NCI-H2227 (cell line): ENCODE measurements around the gene CXCL8.
"Not testable (repeated sequence)": the region's sequence is repeated elsewhere in the genome, so short reads cannot be mapped to it uniquely, and the experiment has no call there.

Experiments used
- DNase-seq: peaks from one replicate; lab custom pipeline; 2025; ENCODE audit not compliant: unreplicated experiment; lab: John Stamatoyannopoulos, UW

CXCL8 gene

DNA sequence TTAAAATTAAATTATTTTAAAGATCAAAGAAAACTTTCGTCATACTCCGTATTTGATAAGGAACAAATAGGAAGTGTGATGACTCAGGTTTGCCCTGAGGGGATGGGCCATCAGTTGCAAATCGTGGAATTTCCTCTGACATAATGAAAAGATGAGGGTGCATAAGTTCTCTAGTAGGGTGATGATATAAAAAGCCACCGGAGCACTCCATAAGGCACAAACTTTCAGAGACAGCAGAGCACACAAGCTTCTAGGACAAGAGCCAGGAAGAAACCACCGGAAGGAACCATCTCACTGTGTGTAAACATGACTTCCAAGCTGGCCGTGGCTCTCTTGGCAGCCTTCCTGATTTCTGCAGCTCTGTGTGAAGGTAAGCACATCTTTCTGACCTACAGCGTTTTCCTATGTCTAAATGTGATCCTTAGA, at the start of gene CXCL8:
CXCL8 (plus strand) TSS at position 217 of the 426 bp plus-strand sequence; CDS start at position 307, 90 bp downstream.
- no peak for DNase-seq

DNA sequence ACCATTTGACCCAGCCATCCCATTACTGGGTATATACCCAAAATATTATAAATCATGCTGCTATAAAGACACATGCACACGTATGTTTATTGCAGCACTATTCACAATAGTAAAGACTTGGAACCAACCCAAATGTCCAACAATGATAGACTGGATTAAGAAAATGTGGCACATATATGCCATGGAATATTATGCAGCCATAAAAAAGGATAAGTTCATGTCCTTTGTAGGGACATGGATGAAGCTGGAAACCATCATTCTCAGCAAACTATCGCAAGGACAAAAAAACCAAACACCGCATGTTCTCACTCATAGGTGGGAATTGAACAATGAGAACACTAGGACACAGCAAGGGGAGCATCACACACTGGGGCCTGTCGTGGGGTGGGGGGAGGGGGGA, 49.2 kb upstream of the CXCL8 start:
- DNase-seq, result not testable (repeated sequence)

GRCh38 chr4:73691759-73692158, 48.6 kb upstream of the CXCL8 start:
- no peak for DNase-seq

DNA sequence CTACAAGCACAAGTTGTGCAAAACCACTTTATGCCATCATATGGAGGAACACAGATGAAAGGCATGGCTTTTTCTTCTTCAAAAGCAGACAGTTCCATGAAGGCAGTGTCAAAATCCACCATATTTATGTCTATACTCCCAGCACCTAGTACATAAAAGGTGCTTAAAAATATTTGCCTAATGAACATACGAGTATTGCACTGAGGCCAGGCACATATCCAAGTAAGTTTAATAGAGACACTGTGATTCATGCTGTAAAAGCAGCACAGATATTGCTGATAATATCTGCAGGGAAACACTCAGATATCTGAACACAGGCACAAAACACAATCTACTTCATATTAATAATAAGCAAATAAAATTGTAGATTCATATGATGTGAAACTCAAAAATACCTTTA, 48.1 kb upstream of the CXCL8 start:
- DNase-seq, result no peak

DNA sequence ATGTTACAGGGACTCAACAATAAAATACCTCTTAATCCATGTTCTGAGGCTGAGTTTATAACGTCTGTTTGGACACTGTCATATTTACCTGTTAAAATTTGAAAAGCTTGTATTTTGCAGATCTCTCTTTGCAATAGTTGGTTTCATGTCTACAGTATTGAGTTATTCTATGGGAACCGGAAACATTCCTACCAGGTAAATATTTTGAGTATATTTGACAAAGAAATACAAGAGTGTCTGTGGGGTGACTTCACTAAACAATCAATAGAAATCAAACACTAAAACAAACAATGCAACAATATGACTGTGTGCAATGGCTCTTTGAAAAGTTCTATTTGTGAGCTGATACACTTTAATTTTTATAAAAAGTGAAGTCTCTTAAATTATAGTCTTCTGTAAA, 47.7 kb upstream of the CXCL8 start:
- no peak for DNase-seq

GRCh38 chr4:73693811-73694210, 46.6 kb upstream of the CXCL8 start:
- no peak for DNase-seq

- no peak for DNase-seq
Observed at GRCh38 chr4:73698217-73698616, 42.2 kb upstream of the CXCL8 start.

GRCh38 chr4:73701116-73701515, 39.3 kb upstream of the CXCL8 start:
- no peak for DNase-seq

DNA sequence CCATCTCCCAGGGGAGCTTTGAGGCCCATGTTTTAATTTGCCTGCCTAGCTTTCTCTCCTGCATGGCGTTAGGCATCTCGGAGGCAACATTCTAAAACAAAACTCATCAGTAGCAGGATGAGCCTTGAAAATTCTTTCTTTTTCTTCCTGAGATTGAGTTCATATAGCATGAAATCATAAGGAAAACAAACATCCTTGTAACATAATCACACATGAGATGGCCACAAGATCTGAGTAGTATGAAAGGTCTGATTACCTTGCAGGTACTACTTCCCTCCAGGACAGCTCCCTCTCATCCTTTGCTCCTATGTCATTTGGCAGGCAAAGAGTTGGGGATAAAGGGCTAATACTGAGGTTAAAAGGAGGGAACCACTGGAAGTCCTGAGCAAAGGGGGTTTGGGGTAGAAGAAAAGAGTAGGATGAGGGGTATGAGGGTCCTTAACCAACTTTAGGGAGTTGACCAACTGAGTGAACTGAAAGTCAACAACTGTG, 37.5 kb upstream of the CXCL8 start:
- DNase-seq, result no peak

GRCh38 chr4:73703320-73703719, 37.0 kb upstream of the CXCL8 start:
- no peak for DNase-seq

DNA sequence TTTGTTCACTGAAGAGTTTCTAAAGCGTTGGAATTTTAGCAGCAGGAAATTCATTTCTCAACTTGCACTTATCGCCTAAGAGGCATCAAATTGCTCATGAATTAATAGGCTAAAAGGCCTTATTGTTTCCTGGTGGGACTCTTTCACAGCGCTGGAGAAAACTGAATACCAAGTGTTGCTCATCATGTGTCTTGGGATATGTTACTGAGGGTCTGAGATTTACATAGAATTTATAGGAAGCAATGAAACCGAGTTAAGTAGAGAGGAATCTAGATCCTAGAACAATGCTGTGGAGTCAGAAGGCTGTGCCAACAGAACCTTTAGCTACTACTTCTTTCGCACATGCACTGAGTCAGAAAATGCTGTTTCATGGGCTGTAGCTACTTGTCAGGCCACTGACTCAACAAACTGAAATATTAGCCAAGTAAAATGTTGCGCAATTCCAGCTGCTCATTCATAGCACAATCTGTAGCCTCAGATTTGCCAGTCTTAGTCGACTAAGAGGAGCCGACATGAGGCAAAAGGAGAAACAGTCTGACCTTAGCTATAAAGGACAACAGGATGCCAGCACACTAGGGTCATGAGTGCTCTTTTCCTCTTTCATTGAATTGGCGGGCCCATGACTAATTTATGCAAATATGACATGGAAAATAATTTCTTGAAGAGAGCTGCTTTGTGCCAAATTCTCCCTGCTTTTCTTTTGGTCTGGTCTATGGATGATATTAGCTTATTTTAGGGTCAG, 35.9 kb upstream of the CXCL8 start:
- no peak for DNase-seq

DNA sequence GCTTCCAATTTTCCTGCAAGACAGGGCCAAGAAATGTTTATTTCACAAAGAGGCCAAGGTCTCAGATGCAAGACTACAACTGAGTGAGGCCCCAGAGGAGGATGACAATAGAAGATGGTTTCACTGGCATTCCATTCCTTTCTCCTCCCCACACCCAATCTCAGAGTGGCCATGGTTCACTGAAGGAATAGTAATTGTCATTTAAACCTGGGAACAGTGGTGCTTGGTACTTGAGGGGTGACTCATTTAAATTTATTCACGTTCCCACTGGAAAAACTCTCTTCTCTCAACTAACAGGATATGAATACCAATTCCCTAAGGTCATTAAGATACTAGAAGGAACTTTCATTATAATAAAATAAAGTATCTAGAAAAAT, 35.3 kb upstream of the CXCL8 start:
- no peak for DNase-seq

- DNase-seq, result no peak
Observed at GRCh38 chr4:73705721-73706120, 34.6 kb upstream of the CXCL8 start.

GRCh38 chr4:73706811-73707210, 33.6 kb upstream of the CXCL8 start:
- no peak for DNase-seq

DNA sequence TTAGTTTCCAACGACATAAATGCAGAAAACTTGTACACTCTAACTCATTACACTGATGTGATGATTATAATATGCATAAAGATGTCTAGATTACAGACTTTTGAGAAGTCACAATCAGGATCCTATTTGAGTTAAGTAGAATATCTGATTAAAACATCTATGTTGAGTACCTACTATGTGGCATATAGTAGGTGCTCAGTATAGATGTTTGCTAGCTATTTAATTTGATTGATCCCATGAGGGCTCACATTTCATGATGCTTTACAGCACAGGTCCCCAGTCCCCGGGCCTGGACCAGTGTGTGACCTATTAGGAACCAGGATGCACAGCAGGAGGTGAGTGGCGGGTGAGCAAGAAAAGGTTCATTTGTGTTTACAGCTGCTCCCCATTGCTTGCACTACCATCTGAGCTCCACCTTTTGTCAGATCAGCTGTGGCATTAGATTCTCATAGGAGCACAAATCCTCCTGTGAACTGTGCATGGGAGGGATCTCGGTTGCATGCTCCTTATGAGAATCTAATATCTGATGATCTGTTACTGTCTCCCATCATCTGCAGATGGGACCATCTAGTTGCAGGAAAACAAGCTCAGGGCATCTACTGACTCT, 33.0 kb upstream of the CXCL8 start:
- DNase-seq, result no peak

DNA sequence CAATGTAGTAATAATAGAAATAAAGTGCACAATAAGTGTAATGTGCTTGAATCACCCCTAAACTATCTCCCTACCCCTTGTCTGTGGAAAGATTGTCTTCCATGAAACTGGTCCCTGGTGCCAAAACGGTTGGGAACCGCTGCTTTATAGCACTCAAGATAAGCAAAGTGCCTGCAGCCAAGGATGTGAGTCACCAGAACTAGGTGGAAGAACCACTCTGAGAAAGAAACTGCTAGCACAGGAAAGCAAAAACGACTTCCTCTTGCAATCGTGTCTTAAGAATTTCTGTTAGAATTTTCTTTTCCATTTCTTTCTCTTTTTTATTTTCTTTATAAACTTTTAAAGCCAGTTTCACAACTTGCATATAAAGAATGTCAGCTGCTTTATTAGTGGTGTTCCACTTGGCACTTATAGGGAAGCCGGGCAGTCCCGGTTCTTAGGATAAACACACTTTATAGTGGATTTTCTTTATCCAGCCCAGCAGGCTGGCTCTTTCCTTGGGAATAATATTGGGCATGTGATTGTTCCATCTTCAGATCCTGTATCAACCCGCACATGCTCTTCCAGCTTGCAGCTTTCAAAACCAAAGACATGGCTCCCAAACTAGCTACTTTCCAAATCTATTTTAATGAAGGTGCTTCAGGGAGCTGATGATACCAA, 32.3 kb upstream of the CXCL8 start:
- no peak for DNase-seq

DNA sequence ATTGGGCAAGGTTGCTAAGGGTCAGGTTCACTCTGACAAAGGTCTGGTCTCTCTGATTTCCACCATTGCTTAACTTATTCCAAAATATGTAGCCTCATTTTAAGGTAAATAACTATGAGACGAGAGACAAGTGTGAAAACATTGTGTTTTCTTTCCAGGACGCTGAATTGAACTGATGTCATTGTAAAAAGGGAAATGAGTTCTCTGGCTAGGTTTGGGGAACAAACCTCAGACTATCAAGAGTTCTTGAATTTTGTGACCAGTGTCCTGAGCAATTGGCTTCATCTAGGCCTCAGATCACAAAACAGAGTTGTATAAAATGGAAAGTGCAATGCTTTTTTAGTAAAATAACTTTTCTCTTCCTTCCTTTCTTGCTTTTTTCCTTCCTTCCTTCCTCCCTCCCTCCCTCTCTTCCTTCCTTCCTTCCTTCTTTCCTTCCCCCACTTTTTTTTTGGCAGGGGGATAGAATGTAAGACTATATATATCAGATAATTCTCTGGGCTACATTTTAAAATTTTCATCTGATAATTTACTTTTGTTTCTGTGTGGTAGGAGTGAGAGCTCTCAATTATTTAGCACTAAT, 30.8 kb upstream of the CXCL8 start:
- no peak for DNase-seq

GRCh38 chr4:73710094-73710493, 30.3 kb upstream of the CXCL8 start:
- DNase-seq, result no peak

- DNase-seq, result no peak
Observed at GRCh38 chr4:73711989-73712388, 28.4 kb upstream of the CXCL8 start.

GRCh38 chr4:73713650-73714049, 26.7 kb upstream of the CXCL8 start:
- no peak for DNase-seq

GRCh38 chr4:73714647-73715046, 25.7 kb upstream of the CXCL8 start:
- no peak for DNase-seq

DNA sequence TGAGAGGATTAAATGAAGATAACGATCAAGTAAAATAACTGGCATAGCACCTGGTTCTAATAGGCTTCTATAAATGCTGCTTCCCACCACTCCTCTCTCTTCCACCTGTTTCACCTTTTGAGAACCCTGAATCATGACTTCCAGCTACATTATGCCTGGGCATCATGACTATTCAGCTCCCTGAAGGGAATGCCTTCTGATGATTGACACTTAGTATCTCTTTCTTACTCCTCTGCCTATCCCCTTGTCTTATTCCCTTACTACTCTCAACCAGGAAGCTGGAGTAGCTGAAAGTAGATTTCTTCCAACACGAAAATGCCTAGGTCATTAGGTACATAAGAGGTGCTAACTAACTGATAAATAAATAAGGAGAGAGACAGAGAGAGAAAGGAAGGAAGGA, 24.7 kb upstream of the CXCL8 start:
- no peak for DNase-seq
